Thymus (tissue), 11 donors: ENCODE data around the gene GRPEL1. TPM values are rescaled to one million over a fixed set of nuclear protein-coding genes. Genes with fewer than 3 reads are reported as not detected.
"Not testable (repeated sequence)": the region's sequence is repeated elsewhere in the genome, so short reads cannot be mapped to it uniquely, and the experiment has no call there.

ENCODE experiments used
- DNase-seq, 9 donors: peaks; one replicate each; pipeline ENCODE4 v3.0.0-alpha.2; 2013; ENCODE audit warnings: low spot score in 9 of 9, low read depth in 6 of 9, missing footprints in 1 of 9
- H3K27ac ChIP-seq, 2 donors: one replicate each; pipeline ENCODE4 v1.5.1; 2013; ENCODE audit warnings: control low read depth in 1 of 2, low read depth in 1 of 2, low read length in 1 of 2, mild to moderate bottlenecking in 1 of 2, moderate library complexity in 1 of 2
- H3K27me3 ChIP-seq, 2 donors: one replicate each; pipeline ENCODE4 v1.5.1; 2013; ENCODE audit warnings: low read length in 1 of 2; ENCODE audit not compliant: control insufficient read depth in 2 of 2, insufficient read depth in 1 of 2
- H3K36me3 ChIP-seq, 2 donors: one replicate each; pipeline ENCODE4 v1.5.1; 2013; ENCODE audit warnings: low read length in 1 of 2, mild to moderate bottlenecking in 1 of 2, moderate library complexity in 1 of 2; ENCODE audit not compliant: control insufficient read depth in 2 of 2, insufficient read depth in 2 of 2
- H3K4me1 ChIP-seq, 2 donors: one replicate each; pipeline ENCODE4 v1.5.1; 2013; ENCODE audit warnings: low read length in 2 of 2; ENCODE audit not compliant: control insufficient read depth in 2 of 2, insufficient read depth in 2 of 2
- H3K4me3 ChIP-seq, 2 donors: one replicate each; pipeline ENCODE4 v1.5.1; 2013; ENCODE audit warnings: low read length in 2 of 2, control low read depth in 1 of 2, mild to moderate bottlenecking in 1 of 2
- H3K9me3 ChIP-seq, 2 donors: one replicate each; pipeline ENCODE4 v1.5.1; 2013; ENCODE audit warnings: low read length in 1 of 2, mild to moderate bottlenecking in 1 of 2; ENCODE audit not compliant: control insufficient read depth in 2 of 2, insufficient read depth in 1 of 2
- WGBS: extraction: QIAGEN DNeasy Blood & Tissue Kit; methylation state at CpG from one replicate; pipeline ENCODE4 v1.1.7; 2013; 5-methylcytosine and 5-hydroxymethylcytosine counted together
- polyA plus RNA-seq: library from polyadenylated mRNA; stranded (reverse); fragments of 200-250 nt; gene quantifications from one replicate; pipeline ENCODE4 v1.2.3, GENCODE V29; 2013
- total RNA-seq: library from RNA; stranded (reverse); fragments of 120-200 nt; gene quantifications from one replicate; pipeline ENCODE4 v1.2.4, GENCODE V29; 2013
- donor health status: healthy.

Gene GRPEL1
- total and polyA plus RNA-seq, 2 donors = 20.4 to 29.7 TPM

DNA sequence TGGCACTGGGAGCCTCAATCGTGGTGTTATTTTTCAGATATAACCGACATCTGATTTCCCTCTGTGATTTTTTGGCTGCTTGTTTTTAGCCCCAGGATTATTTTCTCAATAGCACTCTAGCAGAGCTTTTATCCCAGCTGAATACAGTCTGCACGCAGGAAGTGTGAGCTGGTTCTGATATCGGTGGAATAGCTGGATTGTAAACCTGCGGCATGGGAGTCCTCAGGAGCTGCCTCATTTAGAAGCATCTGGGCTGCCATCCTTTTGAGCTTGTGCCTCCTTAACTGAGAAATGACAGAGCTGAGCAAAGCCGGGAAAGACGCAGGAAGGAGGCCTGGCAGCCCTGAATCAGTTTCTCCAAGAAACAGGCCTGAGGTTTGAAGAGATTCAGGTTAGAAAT is 28.4 kb upstream of the GRPEL1 start:
- WGBS = 94% methylated on average over 7 of the region's 7 CpGs
- no peak for DNase-seq
- Histone ChIP-seq H3K27ac (no peak overlapping the region), H3K27me3 (peaks cover 0 to 10% of the 10 kb centered on the region in 2 donors), H3K36me3 (no peaks in the 10 kb centered on the region), H3K9me3 (no peaks in the 10 kb centered on the region), H3K4me3 (no peak overlapping the region), H3K4me1 (no peaks in the 10 kb centered on the region)

DNA sequence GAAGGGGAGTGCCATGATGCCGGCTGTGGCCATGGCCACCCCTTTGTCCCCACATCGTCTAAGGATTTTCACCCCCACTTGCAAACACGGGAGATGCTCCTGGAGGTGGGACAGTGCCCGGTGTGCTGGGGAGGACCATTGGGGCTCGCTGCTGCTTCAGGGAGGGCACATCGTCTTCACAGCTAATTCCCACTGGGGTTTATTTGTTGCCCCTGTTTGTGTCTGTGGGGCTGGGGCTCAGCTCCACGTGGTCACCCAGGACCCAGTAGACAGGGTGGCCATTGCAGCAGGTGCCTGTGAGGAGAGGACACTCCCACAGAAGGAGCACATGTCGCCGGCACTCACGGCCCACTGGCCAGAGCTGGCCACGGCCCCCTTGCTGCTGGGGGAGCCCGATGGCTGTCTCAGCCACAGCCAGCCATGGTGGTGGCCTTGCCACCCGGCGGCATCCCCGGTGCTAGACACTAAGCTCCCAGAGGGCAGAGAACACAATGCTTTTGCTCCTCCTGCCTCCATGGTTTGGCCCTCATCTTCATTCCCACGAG is 27.8 kb upstream of the GRPEL1 start:
- 92% methylated on average over 16 of the region's 16 CpGs for WGBS
- H3K36me3 ChIP-seq = no peaks in the 10 kb centered on the region

DNA sequence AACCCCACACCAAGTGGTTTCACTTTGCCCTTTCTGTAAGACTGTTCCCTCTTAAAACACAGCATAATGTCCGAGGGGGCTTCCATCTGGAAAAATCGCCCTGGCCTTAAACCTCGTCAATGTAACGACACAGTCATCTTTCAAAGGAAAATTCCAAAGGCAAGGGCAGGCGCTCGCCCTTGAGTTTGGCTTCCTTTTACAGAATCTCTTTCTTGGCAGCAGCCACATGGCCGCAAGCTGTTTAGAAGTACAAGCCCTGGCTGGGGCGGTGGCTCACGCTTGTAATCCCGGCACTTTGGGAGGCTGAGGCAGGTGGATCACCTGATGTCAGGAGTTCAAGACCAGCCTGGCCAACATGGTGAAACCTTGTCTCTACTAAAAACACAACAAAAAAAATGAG is 27.1 kb upstream of the GRPEL1 start:
- peaks cover 0 to 6% of the 10 kb centered on the region in 2 donors for H3K27me3 ChIP-seq
- H3K36me3 ChIP-seq = no peaks in the 10 kb centered on the region
- DNase-seq = no peak
- WGBS = 89% methylated on average over 10 of the region's 10 CpGs
- no peak overlapping the region for H3K4me3 ChIP-seq
- no peaks in the 10 kb centered on the region for H3K9me3 ChIP-seq
- no peak overlapping the region for H3K27ac ChIP-seq
- no peaks in the 10 kb centered on the region for H3K4me1 ChIP-seq

More for the DNA sequence above, 27.8 kb upstream of the GRPEL1 start:
- Histone ChIP-seq H3K4me3 (no peak overlapping the region), H3K27ac (no peak overlapping the region), H3K4me1 (no peaks in the 10 kb centered on the region), H3K27me3 (peaks cover 0 to 7% of the 10 kb centered on the region in 2 donors), H3K9me3 (no peaks in the 10 kb centered on the region)
- no peak for DNase-seq

DNA sequence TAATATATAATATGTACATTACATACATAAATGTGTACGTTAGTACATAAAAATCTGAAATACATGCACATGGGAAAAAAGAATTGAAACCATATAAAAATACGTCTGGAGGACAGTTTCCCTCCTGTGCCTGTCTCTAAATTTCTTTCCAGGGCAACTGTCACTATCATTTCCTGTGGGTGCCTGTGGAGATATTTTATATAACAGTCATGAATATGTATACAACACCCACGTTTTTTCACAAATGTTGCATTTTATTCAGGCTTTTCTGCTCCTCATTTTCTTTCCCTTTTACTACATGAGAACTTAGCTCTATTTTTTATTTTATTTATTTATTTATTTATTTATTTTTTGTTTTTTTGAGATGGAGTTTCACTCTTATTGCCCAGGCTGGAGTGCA is 24.2 kb upstream of the GRPEL1 start:
- no peaks in the 10 kb centered on the region for H3K36me3 ChIP-seq
- H3K4me3 ChIP-seq = no peak overlapping the region
- DNase-seq = no peak
- H3K27me3 ChIP-seq = peaks cover 0 to 8% of the 10 kb centered on the region in 2 donors
- H3K4me1 ChIP-seq = no peaks in the 10 kb centered on the region
- WGBS = 37% methylated on average over 3 of the region's 3 CpGs
- no peaks in the 10 kb centered on the region for H3K9me3 ChIP-seq
- no peak overlapping the region for H3K27ac ChIP-seq

DNA sequence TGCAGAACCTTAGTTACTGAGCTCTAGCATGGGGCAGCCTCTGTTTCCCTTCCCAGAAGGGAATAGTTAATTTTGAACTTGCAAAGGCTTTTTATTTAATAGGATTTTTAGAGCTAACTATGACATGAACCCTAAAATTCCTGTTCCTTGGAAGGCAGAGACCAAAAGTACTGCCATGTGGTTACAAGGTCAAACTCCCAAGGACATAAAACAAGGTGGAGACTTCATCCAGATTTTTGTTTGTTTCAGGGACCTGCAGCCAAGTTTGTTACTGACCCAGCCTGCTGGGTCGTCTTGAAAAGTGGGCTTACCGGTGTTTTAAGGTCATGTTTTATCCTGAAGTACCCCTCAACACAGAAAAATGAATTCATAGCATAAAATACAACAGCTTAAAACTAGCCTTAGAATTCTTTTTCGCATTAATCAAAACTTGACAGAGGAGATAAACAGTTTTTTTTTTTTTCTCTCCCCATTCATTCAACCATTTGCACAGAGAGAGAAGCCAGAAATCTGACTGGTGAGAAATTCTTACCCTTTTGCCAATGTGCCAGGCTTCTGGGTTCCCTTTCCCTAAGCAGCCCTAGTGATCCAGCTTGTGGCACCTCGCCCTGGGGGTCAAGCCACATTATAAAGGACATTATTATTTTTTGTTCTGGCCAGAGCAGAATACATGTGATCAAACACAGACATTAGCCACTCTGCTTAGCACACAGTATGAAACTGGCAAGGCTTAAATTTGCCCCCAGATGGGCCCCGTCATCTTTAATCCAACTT is 21.5 kb upstream of the GRPEL1 start:
- no peak for DNase-seq
- Histone ChIP-seq H3K36me3 (no peaks in the 10 kb centered on the region), H3K27me3 (peaks cover 0 to 6% of the 10 kb centered on the region in 2 donors), H3K9me3 (no peaks in the 10 kb centered on the region), H3K27ac (no peak overlapping the region), H3K4me1 (no peaks in the 10 kb centered on the region), H3K4me3 (no peak overlapping the region)
- WGBS = 85% methylated on average over 5 of the region's 5 CpGs

DNA sequence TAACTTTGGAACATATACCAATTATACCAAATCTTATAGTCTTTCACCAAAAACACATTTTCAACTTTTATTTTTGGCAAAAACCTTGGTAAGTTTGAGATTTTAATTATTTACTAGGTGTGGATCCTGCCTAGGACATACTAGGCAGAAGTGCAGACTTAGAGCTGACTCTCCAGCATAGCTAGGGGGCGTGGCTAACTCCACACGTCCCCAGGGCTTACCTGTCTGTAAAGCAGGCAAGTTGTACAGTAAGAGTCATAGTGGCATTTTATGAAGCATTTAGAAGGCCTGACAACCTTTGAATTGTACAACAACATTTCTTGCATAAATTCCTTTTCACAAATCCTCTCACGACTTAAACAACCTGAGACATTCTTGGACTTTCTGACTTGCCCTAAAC is 19.2 kb upstream of the GRPEL1 start:
- no peaks in the 10 kb centered on the region for H3K36me3 ChIP-seq
- H3K9me3 ChIP-seq = no peaks in the 10 kb centered on the region
- no peak overlapping the region for H3K27ac ChIP-seq
- 77% methylated on average over 3 of the region's 3 CpGs for WGBS
- H3K27me3 ChIP-seq = peaks cover 0 to 22% of the 10 kb centered on the region in 2 donors
- H3K4me1 ChIP-seq = peaks cover 0 to 2% of the 10 kb centered on the region in 2 donors
- no peak for DNase-seq
- H3K4me3 ChIP-seq = no peak overlapping the region

DNA sequence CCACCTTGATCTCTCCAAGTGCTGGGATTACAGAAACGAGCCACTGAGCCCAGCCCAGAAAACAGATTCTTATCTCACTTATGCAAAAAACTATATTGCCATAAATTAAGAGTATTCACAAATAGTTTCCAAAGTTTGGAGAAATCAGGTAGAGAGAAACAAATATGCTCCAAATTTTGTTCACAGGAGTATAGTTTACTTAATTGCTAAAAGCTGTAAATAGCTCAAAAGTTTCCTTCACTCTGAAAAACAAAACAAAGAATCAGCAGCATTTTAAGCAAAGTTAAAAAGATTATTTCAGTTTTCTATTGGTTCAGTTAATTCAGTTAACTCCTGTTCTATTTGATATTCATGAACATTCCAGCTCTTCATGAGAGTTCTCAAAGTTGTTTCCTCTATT is 18.5 kb upstream of the GRPEL1 start:
- Histone ChIP-seq H3K27me3 (peaks cover 0 to 26% of the 10 kb centered on the region in 2 donors), H3K9me3 (no peaks in the 10 kb centered on the region), H3K27ac (no peak overlapping the region), H3K4me1 (peaks cover 0 to 4% of the 10 kb centered on the region in 2 donors), H3K36me3 (no peaks in the 10 kb centered on the region), H3K4me3 (no peak overlapping the region)
- WGBS = 26% methylated on average over 1 of the region's 1 CpG
- DNase-seq = no peak

DNA sequence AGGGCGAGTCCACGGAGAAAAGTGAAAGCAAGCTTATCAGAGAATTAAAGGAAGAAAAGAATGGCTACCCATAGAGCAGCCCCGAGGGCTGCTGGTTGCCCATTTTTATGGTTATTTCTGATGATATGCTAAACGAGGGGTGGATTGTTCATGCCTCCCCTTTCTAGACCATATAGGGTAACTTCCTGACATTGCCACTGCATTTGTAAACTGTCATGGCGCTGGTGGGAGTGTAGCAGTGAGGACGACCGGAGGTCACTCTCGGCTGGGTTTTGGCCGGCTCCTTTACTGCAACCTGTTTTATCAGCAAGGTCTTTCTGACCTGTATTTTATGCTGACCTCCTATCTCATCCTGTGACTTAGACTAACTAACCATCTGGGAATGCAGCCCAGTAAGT is 16.7 kb upstream of the GRPEL1 start:
- not testable (repeated sequence) for H3K4me1 ChIP-seq, H3K36me3 ChIP-seq, H3K9me3 ChIP-seq, H3K27ac ChIP-seq, H3K4me3 ChIP-seq, DNase-seq
- peaks cover 0 to 24% of the 10 kb centered on the region in 2 donors for H3K27me3 ChIP-seq
- WGBS = 63% methylated on average over 9 of the region's 9 CpGs

DNA sequence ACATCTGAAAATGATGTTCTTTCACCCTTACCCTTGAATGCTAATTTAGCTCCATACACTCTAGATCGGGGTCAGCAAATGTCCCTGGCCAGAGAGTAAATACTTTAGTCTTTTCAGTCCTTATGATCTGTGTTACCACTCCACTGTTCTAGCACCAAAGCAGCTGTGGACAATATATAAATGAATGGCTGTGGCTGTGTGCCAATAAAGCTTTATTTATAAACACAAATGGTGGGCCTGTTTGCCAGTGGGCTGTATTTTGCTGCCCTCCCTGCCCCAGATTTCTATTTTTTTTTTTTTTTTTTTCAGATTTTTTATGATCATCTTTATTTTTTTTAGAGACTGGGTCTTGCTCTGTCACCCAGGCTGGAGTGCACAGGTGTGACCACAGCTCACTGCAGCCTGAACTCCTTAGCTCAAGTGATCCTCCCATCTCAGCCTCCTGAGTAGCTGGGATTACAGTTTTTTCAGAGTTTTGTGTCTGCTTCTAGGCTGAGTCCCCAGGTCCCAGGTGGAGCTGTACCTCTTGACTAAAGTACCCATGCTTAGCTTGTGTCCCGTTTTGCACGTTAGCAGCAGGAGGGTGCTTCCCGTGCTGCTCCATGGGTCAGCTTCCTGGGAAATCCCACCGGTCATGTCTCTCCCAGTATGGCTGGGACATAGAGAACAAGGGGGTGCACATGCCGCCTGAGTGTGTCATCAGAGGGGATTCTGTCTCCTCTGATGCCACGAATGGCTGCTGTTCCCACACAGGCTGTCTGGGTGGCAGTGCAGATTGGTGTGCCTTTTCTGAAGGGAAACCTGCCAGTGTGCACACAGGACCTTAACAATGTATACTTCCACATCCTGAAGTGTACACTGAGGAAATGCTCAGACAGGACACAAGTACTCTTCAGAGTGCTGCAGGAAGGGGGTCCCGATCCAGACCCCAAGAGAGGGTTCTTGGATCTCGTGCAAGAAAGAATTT is 16.0 kb upstream of the GRPEL1 start:
- 79% methylated on average over 9 of the region's 9 CpGs for WGBS
- H3K4me3 ChIP-seq = no peak overlapping the region
- H3K27ac ChIP-seq = no peak overlapping the region
- no peaks in the 10 kb centered on the region for H3K9me3 ChIP-seq
- no peaks in the 10 kb centered on the region for H3K36me3 ChIP-seq
- peaks cover 0 to 22% of the 10 kb centered on the region in 2 donors for H3K27me3 ChIP-seq
- peaks cover 0 to 4% of the 10 kb centered on the region in 2 donors for H3K4me1 ChIP-seq
- no peak for DNase-seq
